Stimulated activated CD4-positive, alpha-beta T cell treated with anti-CD3 and anti-CD28 coated beads, Interleukin-12 subunit alpha, Interleukin-12 subunit beta, amount 100 ng/mL, for 24 hours (primary cell): ENCODE measurements around the gene ZBTB48.
A peak's percentile ranks its signal among the peaks of the same experiment; 100 is the strongest.
"Not testable (repeated sequence)": the region's sequence is repeated elsewhere in the genome, so short reads cannot be mapped to it uniquely, and the experiment has no call there.

Experiments used
- DNase-seq, 2 experiments: peaks; one replicate each; pipeline ENCODE4 v3.0.0-alpha.2; 2020; ENCODE audit warnings: low read depth in 2 of 2

ZBTB48 gene

GRCh38 chr1:6579374-6580118, at the start of gene ZBTB48:
Gene ZBTB48 (plus strand): TSS chr1:6579994. CDS start chr1:6580610, 616 bp downstream.
- peak; percentile 91 to 97 for DNase-seq

- DNase-seq: no peak
These were observed 49.2 kb upstream of the ZBTB48 start for GRCh38 chr1:6530504-6531160.

GRCh38 chr1:6531996-6532395, 47.8 kb upstream of the ZBTB48 start:
- no peak for DNase-seq

- DNase-seq: no peak
These were observed 45.5 kb upstream of the ZBTB48 start for GRCh38 chr1:6534248-6534822.

GRCh38 chr1:6535214-6535613, 44.6 kb upstream of the ZBTB48 start:
- DNase-seq: no peak

GRCh38 chr1:6536291-6536690, 43.5 kb upstream of the ZBTB48 start:
- no peak for DNase-seq

DNA sequence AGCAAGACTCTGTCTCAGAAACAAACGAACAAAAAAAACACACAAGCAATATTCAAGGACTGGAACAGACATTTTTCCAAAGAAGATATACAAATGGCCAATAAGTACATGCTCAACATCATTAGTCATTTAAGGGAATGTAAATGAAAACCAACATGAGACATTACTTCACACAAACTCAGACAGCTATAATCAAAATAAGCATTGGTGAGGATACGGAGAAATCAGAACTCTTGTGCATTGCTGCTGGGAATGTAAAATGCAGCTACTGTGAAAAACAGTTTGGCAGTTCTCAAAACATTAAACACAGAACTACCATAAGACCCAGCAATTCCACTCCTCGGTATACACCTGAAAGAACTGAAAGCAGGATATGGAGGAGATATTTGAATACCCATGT, 40.8 kb upstream of the ZBTB48 start:
- DNase-seq: no peak

DNA sequence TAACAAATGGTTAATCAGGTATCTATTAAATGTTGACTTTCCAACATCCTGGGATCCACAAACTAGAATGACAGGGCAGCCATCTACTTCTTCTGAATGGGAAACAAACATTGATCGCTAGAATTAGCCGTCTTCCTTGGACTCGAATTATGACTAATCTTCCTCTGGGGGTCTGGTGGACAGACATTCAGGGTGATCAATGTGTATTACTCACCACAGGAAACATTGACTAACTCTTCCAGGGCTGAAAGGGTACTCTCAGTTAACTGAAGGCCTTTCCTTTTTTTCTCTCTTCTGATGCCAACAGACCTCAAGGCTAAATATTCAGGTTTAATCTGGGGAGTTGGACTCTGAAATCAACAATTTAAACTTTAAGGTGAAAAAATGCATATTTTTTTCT, 35.0 kb upstream of the ZBTB48 start:
- DNase-seq: no peak

DNA sequence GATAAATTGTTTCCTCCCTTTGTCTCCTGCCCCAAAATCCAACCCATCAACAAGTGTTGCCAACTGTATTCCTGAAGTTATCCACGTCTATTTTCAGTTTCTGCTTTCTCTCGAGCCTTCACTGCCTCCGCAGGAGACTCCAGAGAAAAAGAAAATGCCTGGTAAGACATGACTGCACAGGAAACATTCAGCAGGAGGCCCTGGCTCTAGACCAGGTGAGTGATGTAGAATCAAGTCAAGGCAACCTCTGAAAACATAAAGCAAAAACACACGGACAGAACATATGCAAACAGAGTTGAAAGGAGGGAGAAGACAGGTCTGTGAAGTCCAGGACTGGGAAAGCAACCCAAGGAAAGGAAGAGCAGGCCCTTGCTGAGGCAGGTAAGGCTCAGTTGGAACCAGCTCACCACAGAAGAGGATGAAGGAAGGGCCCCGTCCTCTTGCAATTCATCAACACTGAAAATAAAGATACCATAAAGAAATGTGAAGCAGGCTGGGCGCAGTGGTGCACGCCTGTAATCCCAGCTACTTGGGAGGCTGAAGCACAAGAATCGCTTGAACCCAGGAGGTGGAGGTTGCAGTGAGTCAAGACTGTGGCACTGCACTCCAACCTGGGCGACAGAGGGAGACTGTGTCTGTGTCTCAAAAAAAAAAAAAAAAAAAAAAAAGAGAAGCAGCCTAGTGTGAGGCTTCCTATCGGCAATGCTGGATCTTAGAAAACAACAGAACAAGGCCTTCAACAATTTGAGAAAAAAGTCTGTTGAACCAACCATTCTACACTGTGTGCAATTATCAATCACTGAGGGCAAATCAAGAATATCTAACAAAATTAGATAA, 34.3 kb upstream of the ZBTB48 start:
- DNase-seq: no peak

DNA sequence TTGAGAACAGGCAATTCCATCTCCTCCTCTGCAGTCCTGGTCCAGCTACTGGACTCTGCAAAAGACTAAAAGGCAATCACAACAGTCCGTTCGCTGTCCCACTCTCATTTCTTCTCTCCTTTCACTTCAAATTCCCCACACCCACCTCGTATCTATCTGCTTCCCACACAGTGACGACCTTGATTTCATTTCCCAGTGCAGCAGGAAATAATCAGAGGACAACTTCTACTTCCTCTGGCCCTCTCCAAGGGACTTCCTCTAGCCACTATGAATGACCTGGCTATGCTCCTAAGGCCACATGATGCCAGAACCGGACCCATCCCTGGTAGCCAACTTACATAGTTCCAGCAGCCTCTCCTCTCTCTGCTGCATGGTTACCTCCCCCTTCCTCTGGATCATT, 33.5 kb upstream of the ZBTB48 start:
- no peak for DNase-seq

DNA sequence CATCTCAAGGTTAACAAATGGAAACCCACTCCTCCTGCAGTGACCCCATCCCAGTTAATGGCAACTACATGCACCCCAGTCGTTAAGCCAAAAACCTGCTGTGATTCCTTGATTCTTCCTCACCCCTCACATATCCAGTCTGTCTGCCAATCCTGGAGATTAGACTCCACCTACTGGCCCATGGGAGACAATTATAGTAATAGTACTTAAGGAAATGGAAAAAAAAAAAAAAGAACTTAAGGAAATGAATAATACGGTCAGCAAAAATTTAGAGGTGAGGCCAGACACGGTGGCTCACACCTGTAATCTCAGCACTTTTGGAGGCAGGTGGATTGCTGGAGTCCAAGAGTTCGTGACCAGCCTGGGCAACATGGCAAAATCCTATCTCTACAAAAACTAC, 32.5 kb upstream of the ZBTB48 start:
- DNase-seq: no peak

- peak; percentile 88 to 93 for DNase-seq
These were observed 25.5 kb upstream of the ZBTB48 start, which contains the start of gene NOL9 for GRCh38 chr1:6554031-6554906. Gene NOL9 (minus strand): TSS chr1:6554513. CDS start chr1:6554502, 11 bp downstream.

- no peak for DNase-seq
These were observed 24.7 kb upstream of the ZBTB48 start, which contains the start of gene TAS1R1 for GRCh38 chr1:6554907-6555778. Gene TAS1R1 (plus strand): TSS chr1:6555307. CDS start chr1:6555374, 67 bp downstream.

DNA sequence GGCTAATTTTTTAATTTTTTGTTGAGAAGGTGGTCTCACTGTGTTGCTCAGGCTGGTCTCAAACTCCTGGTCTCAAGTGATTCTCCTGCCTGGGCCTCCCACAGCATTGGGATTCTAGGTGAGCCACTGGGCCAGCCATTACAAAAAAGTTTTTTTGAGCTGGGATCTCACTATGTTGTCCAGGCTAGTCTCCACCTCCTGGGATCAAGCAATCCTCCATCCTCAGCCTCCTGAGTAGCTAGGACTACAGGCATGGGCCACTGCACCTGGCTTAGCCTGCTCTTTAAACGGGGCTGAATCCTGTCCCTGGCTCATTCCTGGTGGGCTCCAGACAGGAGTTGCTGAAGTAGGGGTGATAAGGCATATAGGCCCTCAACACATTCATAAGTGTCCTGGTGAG, 22.2 kb upstream of the ZBTB48 start:
- DNase-seq: no peak

DNA sequence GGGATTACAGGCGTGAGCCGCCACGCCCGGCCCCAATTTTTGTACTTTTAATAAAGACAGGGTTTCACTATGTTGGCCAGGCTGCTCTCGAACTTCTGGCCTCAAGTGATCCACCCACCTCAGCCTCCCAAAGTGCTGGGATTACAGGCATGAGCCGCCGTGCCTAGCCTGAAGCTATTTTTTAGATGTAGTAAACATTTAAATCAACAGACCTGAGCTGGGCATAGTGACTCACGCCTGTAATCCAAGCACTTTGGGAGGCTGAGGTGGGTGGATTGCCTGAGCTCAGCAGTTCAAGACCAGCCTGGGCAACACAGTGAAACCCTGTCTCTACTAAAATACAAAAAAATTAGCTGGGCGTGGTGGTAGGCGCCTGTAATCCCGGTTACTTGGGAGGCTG, 20.6 kb upstream of the ZBTB48 start:
- DNase-seq: not testable (repeated sequence)

- DNase-seq: no peak
These were observed 19.5 kb upstream of the ZBTB48 start for GRCh38 chr1:6560267-6560666.

GRCh38 chr1:6569033-6569432, 10.8 kb upstream of the ZBTB48 start:
- DNase-seq: no peak

DNA sequence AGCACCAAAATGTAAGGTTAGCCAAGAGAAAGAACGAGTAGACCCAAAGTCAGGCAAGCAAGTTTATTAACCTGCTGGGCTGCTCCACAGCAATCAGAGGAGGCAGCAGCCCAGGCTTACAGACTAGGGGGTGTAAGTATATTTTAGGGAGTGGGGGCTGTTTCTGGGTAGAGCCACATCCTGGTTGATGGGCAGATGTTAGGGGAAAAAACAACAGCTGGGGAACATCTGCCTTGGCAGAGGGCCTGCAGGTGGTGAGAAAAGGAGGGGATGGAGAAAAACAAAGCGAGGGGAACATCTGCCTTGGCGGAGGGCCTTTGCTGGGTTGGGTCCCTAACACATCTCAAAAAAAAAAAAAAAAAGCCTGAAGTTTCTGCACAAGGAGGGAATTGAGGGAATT, 9.7 kb upstream of the ZBTB48 start:
- DNase-seq: no peak

DNA sequence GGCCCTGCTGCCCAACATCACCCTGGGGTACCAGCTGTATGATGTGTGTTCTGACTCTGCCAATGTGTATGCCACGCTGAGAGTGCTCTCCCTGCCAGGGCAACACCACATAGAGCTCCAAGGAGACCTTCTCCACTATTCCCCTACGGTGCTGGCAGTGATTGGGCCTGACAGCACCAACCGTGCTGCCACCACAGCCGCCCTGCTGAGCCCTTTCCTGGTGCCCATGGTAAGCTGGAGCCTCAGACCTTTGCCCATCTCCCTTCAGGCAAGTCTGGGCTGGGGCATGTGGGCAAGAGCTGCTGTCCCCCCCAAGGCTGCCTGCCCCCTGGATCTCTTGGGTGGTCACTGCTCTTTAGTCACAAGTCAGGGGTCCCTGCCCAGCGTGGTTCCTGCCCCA, 8.8 kb upstream of the ZBTB48 start:
- DNase-seq: no peak
